A673 (cell line): ENCODE data around the gene CABLES1. TPM values are rescaled to one million over a fixed set of nuclear protein-coding genes. Genes with fewer than 3 reads are reported as not detected.

ENCODE experiments used
- BruUV-seq: library from RNA; stranded (reverse); fragments of 400-500 nt; replicated peaks from 2 replicates; lab custom pipeline; 2021; lab: Mats Ljungman, UMichigan
- CTCF ChIA-PET: fragments of 300-600 bp; sonication (Branson Sonifier 250); formaldehyde crosslinking; loops from one replicate; lab custom pipeline; 2022; ENCODE audit warnings: antibody characterized with exemption; lab: Charles Lee
- POLR2A ChIA-PET: fragments of 300-600 bp; sonication (Branson Sonifier 250); formaldehyde crosslinking; loops from one replicate; lab custom pipeline; 2022; ENCODE audit warnings: antibody characterized with exemption; ENCODE audit not compliant: low non-redundant PET; lab: Charles Lee
- DNase-seq: peaks from one replicate; pipeline ENCODE4 v3.0.0-alpha.2; 2015; ENCODE audit warnings: low spot score
- H3K27ac ChIP-seq: fragments of 200-600 bp; sonication (generic); 2 replicates; pipeline ENCODE4 v1.5.1; 2016; ENCODE audit warnings: mixed run types, low read depth, mild to moderate bottlenecking, mixed read lengths, antibody characterized with exemption, low read length; ENCODE audit not compliant: poor library complexity, severe bottlenecking
- H3K27me3 ChIP-seq: fragments of 200-600 bp; sonication (generic); replicated peaks from 2 replicates; pipeline ENCODE4 v1.6.1; 2017; ENCODE audit warnings: mixed run types, low read depth, mild to moderate bottlenecking, mixed read lengths, antibody characterized with exemption, low read length; ENCODE audit not compliant: insufficient read depth, poor library complexity
- H3K36me3 ChIP-seq: fragments of 200-600 bp; sonication (generic); 2 replicates; pipeline ENCODE4 v1.6.1; 2016; ENCODE audit warnings: mixed run types, mild to moderate bottlenecking, mixed read lengths, antibody characterized with exemption, low read length; ENCODE audit not compliant: insufficient read depth, poor library complexity, severe bottlenecking
- H3K4me1 ChIP-seq: fragments of 200-600 bp; sonication (generic); 2 replicates; pipeline ENCODE4 v1.6.1; 2017; ENCODE audit warnings: mixed run types, mild to moderate bottlenecking, mixed read lengths, antibody characterized with exemption, low read length; ENCODE audit not compliant: insufficient read depth, poor library complexity, severe bottlenecking
- H3K4me3 ChIP-seq: fragments of 200-600 bp; sonication (generic); 2 replicates; pipeline ENCODE4 v1.5.1; 2016; ENCODE audit warnings: low read depth, mixed run types, mild to moderate bottlenecking, mixed read lengths, low read length; ENCODE audit not compliant: poor library complexity, severe bottlenecking
- H3K9me3 ChIP-seq: fragments of 200-600 bp; sonication (generic); 2 replicates; pipeline ENCODE4 v1.6.1; 2016; ENCODE audit warnings: mixed run types, low read depth, mild to moderate bottlenecking, mixed read lengths, antibody characterized with exemption, low read length; ENCODE audit not compliant: poor library complexity, severe bottlenecking
- EZH2 ChIP-seq: fragments of 200-600 bp; sonication (generic); IDR thresholded peaks from 2 replicates; pipeline ENCODE4 v1.6.1; 2017; ENCODE audit warnings: borderline replicate concordance, low read depth, mild to moderate bottlenecking, mixed read lengths, antibody characterized with exemption, low read length; ENCODE audit not compliant: poor library complexity, severe bottlenecking
- intact Hi-C: fragments of 100-400 bp; cut with micrococcal nuclease; formaldehyde crosslinking; loops from one replicate; pipeline ENCODE4 v1.10.0; 2022; ENCODE audit not compliant: unreplicated experiment
- total RNA-seq: library from RNA; stranded (reverse); gene quantifications from 2 replicates; pipeline ENCODE4 v1.2.3, GENCODE V29; 2021
- TF ChIP-seq, protein P1 (sequence below): fragments of 300-800, 200-600 bp; sonication (generic); conservative IDR thresholded peaks from 2 replicates; pipeline ENCODE4 v1.5.1; 2017; ENCODE audit warnings: low read depth, mild to moderate bottlenecking, antibody characterized with exemption, low read length, moderate library complexity, mixed read lengths

Gene CABLES1
- total RNA-seq, 1 experiment from 2014 or later, result 7.2 TPM

DNA sequence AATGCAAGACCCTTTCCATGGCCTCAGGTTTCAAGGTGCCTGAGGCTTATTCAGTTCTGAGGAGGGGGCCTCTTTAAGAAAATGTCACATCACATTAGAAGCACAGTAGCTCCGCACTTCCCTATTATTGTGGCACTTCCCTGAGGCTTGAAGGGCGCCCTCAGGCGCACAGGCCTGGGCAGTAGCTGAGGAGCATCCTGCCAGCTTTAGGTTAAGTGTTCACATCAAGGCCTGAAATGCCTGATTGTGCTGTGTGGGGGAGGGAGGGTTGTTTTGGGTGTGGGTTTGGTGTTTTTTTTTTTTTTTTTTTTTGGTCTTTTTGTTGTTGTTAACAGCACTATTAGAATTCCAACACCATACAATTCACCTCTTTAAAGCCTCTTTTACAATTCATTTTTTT lies 107.9 kb downstream of the CABLES1 start:
- H3K4me1 ChIP-seq, result peaks cover 12% of the 10 kb centered on the region
- no peaks in the 10 kb centered on the region for H3K36me3 ChIP-seq
- no peaks in the 10 kb centered on the region for H3K9me3 ChIP-seq
- no peak overlapping the region for H3K4me3 ChIP-seq
- intact Hi-C loops, result loop anchor here (5.0 kb wide), 1 partner anchor 51 kb away; no protein-coding TSS in a partner anchor
- BruUV-seq, result no TSS peak
- DNase-seq, result no peak
- TF ChIP-seq, protein P1, sequence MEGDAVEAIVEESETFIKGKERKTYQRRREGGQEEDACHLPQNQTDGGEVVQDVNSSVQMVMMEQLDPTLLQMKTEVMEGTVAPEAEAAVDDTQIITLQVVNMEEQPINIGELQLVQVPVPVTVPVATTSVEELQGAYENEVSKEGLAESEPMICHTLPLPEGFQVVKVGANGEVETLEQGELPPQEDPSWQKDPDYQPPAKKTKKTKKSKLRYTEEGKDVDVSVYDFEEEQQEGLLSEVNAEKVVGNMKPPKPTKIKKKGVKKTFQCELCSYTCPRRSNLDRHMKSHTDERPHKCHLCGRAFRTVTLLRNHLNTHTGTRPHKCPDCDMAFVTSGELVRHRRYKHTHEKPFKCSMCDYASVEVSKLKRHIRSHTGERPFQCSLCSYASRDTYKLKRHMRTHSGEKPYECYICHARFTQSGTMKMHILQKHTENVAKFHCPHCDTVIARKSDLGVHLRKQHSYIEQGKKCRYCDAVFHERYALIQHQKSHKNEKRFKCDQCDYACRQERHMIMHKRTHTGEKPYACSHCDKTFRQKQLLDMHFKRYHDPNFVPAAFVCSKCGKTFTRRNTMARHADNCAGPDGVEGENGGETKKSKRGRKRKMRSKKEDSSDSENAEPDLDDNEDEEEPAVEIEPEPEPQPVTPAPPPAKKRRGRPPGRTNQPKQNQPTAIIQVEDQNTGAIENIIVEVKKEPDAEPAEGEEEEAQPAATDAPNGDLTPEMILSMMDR, result no peak
- TF ChIP-seq EZH2, result no peak
- no peaks in the 10 kb centered on the region for H3K27me3 ChIP-seq
- ChIA-PET CTCF (no interaction called here), POLR2A (no interaction called here)
- H3K27ac ChIP-seq, result no peak overlapping the region

DNA sequence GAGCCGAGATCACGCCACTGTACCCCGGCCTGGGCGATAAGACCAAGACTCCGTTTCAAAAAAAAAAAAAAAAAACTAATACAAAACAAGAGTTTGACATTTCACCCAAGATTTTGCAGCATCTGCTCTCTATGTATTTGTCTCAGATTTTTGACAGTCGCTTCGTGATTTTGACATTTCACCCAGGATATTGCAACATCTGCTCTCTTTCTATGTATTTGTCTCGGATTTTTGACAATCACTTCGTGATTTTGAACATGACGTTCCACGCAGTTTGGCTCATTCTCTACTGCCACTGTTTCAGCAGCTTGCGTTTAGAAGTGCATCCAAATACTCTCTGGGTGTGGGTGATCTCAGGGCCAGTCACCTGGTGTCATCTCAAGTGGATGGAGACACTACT lies 108.5 kb downstream of the CABLES1 start:
- Histone ChIP-seq H3K27ac (no peak overlapping the region), H3K9me3 (peaks cover 2% of the 10 kb centered on the region), H3K27me3 (no peaks in the 10 kb centered on the region), H3K4me1 (peaks cover 12% of the 10 kb centered on the region), H3K36me3 (no peaks in the 10 kb centered on the region), H3K4me3 (no peak overlapping the region)
- intact Hi-C loops, result loop anchor here (5.0 kb wide), 1 partner anchor 52 kb away; no protein-coding TSS in a partner anchor
- no TSS peak for BruUV-seq
- POLR2A ChIA-PET, result no interaction called here
- DNase-seq, result no peak
- TF ChIP-seq, protein P1, result no peak
- no peak for TF ChIP-seq EZH2
- CTCF ChIA-PET, result no interaction called here

GRCh38 chr18:23244401-23244800 lies 109.1 kb downstream of the CABLES1 start:
- CTCF ChIA-PET, result no interaction called here
- peaks cover 12% of the 10 kb centered on the region for H3K4me1 ChIP-seq
- POLR2A ChIA-PET, result no interaction called here
- no TSS peak for BruUV-seq
- DNase-seq, result peak; percentile 54
- no peaks in the 10 kb centered on the region for H3K27me3 ChIP-seq
- no peak overlapping the region for H3K4me3 ChIP-seq
- no peaks in the 10 kb centered on the region for H3K36me3 ChIP-seq
- peaks cover 5% of the 10 kb centered on the region for H3K9me3 ChIP-seq
- no peak for TF ChIP-seq EZH2
- TF ChIP-seq, protein P1, result no peak
- intact Hi-C loops, result loop anchor here (5.0 kb wide), 1 partner anchor 52 kb away; no protein-coding TSS in a partner anchor
- H3K27ac ChIP-seq, result no peak overlapping the region
